Stimulated activated naive CD8-positive, alpha-beta T cell treated with anti-CD3 and anti-CD28 coated beads, Interleukin-15, amount 100 ng/mL, for 72 hours (primary cell): ENCODE data around the gene ERC2.

Source experiments
- ATAC-seq: fragments of 150-1000 bp; cut with Tn5 transposase; 2 replicates; pipeline ENCODE4 v1.10.0; 2021; ENCODE audit warnings: mild to moderate bottlenecking, moderate library complexity
- DNase-seq, 2 donors: peaks; one replicate each; pipeline ENCODE4 v3.0.0; 2021 to 2022
- H3K27ac Mint-ChIP-seq, 2 donors: one replicate each; pipeline ENCODE4 v1.8.0; 2022; ENCODE audit warnings: mild to moderate bottlenecking in 2 of 2, mixed read lengths in 2 of 2, moderate library complexity in 2 of 2
- H3K27me3 Mint-ChIP-seq: one replicate; pipeline ENCODE4 v1.8.0; 2022; ENCODE audit warnings: mixed read lengths
- H3K4me1 Mint-ChIP-seq: one replicate; pipeline ENCODE4 v1.8.0; 2022; ENCODE audit warnings: mild to moderate bottlenecking, mixed read lengths
- H3K4me3 Mint-ChIP-seq, 2 donors: one replicate each; pipeline ENCODE4 v1.8.0; 2022; ENCODE audit warnings: mild to moderate bottlenecking in 2 of 2, mixed read lengths in 2 of 2, moderate library complexity in 1 of 2
- H3K9me3 Mint-ChIP-seq, 2 donors: one replicate each; pipeline ENCODE4 v1.8.0; 2022; ENCODE audit warnings: mixed read lengths in 2 of 2

Gene ERC2

GRCh38 chr3:56001537-56001936 lies 466.7 kb downstream of the ERC2 start:
- no peaks in the 10 kb centered on the region for H3K4me1 Mint-ChIP-seq
- no peaks in the 10 kb centered on the region for H3K27me3 Mint-ChIP-seq
- H3K27ac Mint-ChIP-seq, result no peak overlapping the region
- peaks cover 0 to 5% of the 10 kb centered on the region in 2 donors for H3K9me3 Mint-ChIP-seq
- H3K4me3 Mint-ChIP-seq, result no peak overlapping the region
- ATAC-seq, result no peak
- DNase-seq, result no peak

DNA sequence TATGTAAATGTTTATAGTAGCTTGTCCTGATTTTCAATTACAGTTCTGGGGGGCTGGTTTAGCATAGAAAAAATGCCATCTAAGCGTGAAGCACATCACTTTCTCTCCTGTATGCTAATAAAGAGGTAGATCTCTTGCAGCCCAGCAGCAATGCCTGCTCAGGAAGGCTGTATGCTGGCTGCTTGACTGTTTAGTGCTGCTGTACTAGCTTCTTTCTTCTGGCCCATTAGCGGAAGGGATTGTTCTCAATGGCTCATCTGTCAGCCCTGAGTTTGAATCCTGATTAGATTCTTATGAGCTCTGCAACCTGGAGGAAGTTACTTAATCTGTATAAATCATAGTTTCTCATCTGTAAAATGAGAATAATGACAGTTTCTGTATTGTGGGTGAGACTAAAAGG lies 478.9 kb downstream of the ERC2 start:
- Mint-ChIP-seq H3K27ac (no peak overlapping the region), H3K4me3 (no peak overlapping the region), H3K9me3 (no peaks in the 10 kb centered on the region), H3K27me3 (no peaks in the 10 kb centered on the region), H3K4me1 (no peaks in the 10 kb centered on the region)
- ATAC-seq (no peak), DNase-seq (no peak)

DNA sequence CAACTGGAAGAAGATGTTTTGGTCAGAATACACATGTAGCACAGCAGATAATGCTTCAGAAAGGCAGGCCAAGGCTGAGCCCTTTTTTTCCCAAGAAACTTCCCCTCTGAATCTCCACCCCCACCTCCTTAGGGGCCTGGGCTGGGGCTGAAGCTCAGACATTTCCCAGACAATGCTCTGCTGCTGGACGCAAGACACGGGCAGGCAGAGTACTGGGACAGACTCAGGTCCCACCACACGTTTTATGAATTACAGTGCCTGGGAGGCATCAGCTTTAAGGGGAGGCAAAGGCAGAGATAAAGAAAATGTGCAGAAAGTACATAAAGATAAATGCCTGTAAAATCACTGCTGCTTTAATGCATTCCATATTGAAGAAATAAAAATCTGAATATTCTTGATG lies 479.4 kb downstream of the ERC2 start:
- H3K9me3 Mint-ChIP-seq, result no peaks in the 10 kb centered on the region
- H3K27ac Mint-ChIP-seq, result no peak overlapping the region
- H3K27me3 Mint-ChIP-seq, result no peaks in the 10 kb centered on the region
- no peaks in the 10 kb centered on the region for H3K4me1 Mint-ChIP-seq
- H3K4me3 Mint-ChIP-seq, result no peak overlapping the region
- DNase-seq (no peak), ATAC-seq (no peak)

- no peaks in the 10 kb centered on the region for H3K4me1 Mint-ChIP-seq
- no peak overlapping the region for H3K4me3 Mint-ChIP-seq
- no peaks in the 10 kb centered on the region for H3K27me3 Mint-ChIP-seq
- no peak overlapping the region for H3K27ac Mint-ChIP-seq
- ATAC-seq, result no peak
- no peaks in the 10 kb centered on the region for H3K9me3 Mint-ChIP-seq
- no peak for DNase-seq
Observed at GRCh38 chr3:55984626-55985025, 483.6 kb downstream of the ERC2 start.

DNA sequence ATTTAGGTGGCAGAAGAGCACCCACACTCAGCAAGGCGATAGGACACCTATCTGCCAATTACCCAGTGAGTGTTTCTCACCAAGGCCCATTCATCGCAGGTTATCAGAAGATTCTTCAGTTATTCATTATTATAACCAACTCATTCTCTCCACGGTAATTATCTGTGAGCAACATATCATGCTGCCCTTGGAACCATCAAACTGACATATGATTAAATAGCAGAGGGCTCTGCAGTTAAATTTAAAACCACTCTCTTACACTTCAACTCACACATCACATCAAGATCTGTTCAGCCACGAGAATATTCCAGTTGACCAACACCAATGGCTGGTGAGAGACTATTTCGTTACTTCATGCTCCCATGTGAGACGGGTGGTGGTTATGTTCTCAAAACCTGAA lies 489.3 kb downstream of the ERC2 start:
- Mint-ChIP-seq H3K4me3 (no peak overlapping the region), H3K27ac (no peak overlapping the region), H3K9me3 (no peaks in the 10 kb centered on the region), H3K27me3 (no peaks in the 10 kb centered on the region), H3K4me1 (no peaks in the 10 kb centered on the region)
- no peak for ATAC-seq
- DNase-seq, result no peak

- H3K9me3 Mint-ChIP-seq, result peaks cover 5 to 8% of the 10 kb centered on the region in 2 donors
- H3K27ac Mint-ChIP-seq, result no peak overlapping the region
- H3K4me1 Mint-ChIP-seq, result no peaks in the 10 kb centered on the region
- H3K4me3 Mint-ChIP-seq, result no peak overlapping the region
- DNase-seq (no peak), ATAC-seq (no peak)
- no peaks in the 10 kb centered on the region for H3K27me3 Mint-ChIP-seq
Observed at GRCh38 chr3:55974421-55975165, 493.7 kb downstream of the ERC2 start.

- ATAC-seq (no peak), DNase-seq (no peak)
- Mint-ChIP-seq H3K9me3 (peaks cover 8 to 14% of the 10 kb centered on the region in 2 donors), H3K4me3 (no peak overlapping the region), H3K27me3 (no peaks in the 10 kb centered on the region), H3K27ac (no peak overlapping the region), H3K4me1 (peaks cover 8% of the 10 kb centered on the region)
Observed at GRCh38 chr3:55969634-55970033, 498.6 kb downstream of the ERC2 start.

DNA sequence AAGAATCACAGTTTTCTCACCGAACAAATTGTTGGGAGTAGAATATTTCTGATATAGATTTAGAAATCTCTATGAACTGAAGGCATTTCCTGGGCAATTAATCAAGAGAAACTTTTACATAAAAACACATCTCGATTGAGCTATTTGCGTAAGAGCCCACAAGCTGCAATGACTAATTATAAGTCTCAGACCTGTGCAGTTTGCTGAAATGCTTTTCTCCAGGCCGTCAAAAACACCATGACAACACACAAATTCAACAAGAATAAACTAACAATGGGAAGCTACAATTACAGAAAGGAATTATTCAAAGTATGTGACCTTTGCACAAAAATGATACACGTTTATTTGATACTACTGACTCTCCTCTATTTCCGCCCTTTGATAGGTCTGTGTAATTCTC lies 499.9 kb downstream of the ERC2 start:
- Mint-ChIP-seq H3K9me3 (peaks cover 8 to 14% of the 10 kb centered on the region in 2 donors), H3K27ac (no peak overlapping the region), H3K27me3 (no peaks in the 10 kb centered on the region), H3K4me3 (no peak overlapping the region), H3K4me1 (peaks cover 8% of the 10 kb centered on the region)
- ATAC-seq (no peak), DNase-seq (no peak)

DNA sequence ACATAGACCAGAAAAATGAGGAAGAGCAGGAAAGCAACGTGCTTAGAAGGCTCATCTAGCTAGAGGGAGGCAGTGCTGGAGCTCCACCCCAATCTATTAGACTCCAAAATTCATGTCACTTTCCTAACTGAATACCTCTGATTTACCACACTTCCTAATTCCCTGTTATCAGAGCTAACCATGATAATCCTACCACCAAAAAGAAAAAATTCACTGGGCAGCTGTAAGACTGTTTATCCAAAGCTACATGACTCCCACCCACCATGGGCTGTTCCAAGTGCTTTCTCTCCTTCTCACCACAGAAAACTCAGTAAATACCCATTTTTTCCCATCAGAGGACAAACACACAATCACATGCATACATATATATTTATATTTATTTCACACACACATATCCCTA lies 501.7 kb downstream of the ERC2 start:
- Mint-ChIP-seq H3K27ac (no peak overlapping the region), H3K9me3 (peaks cover 0 to 9% of the 10 kb centered on the region in 2 donors), H3K4me1 (peaks cover 8% of the 10 kb centered on the region), H3K27me3 (no peaks in the 10 kb centered on the region), H3K4me3 (no peak overlapping the region)
- ATAC-seq, result no peak
- no peak for DNase-seq

DNA sequence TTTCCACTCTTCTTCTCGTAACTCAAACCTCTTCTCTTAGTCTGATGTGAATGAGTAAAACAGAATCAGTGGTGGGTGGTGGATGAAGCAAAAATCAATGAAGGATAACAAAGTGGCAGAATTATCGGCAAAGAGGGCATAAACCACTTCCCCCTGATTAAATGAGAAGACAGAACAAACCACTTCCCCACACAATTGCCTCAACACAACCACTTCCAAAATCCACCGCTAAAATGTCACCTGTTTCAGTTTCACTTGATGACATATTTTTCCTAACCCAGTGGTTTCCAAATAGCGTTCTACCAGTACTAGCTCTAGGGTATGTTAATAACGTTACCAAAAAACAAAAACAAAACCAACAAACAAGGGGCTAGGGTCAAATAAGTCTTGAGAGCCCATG lies 502.5 kb downstream of the ERC2 start:
- ATAC-seq, result peak; percentile 56
- no peaks in the 10 kb centered on the region for H3K27me3 Mint-ChIP-seq
- H3K9me3 Mint-ChIP-seq, result peaks cover 0 to 9% of the 10 kb centered on the region in 2 donors

DNA sequence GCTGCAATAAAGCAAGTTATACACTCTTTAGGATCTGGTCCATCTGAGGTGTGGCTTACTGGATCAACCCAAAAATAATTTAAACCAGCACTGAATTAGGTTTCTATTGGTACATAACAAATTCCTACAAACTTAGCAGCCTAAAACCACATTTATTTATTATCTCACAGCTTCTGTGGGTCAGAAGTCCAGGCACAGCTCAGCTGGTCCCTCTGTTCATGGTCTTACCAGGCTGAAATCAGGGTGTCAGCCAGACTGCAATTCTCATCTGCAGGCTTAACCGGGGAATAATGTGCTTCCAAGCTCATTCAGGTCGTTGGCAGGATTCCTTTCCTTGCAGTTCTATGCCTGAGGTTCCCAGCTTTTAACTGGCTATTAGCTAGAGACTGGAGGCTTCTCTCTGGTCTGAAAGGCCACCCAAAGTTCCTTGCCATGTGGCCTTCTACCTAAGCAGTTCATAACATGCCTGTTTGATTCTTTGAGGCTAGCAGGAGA lies 503.7 kb downstream of the ERC2 start:
- Mint-ChIP-seq H3K9me3 (peaks cover 0 to 9% of the 10 kb centered on the region in 2 donors), H3K4me3 (no peak overlapping the region), H3K4me1 (peaks cover 8% of the 10 kb centered on the region), H3K27me3 (no peaks in the 10 kb centered on the region), H3K27ac (no peak overlapping the region)
- ATAC-seq (no peak), DNase-seq (no peak)

More for the DNA sequence above, 502.5 kb downstream of the ERC2 start:
- Mint-ChIP-seq H3K4me1 (peaks cover 8% of the 10 kb centered on the region), H3K4me3 (no peak overlapping the region), H3K27ac (no peak overlapping the region)
- no peak for DNase-seq

DNA sequence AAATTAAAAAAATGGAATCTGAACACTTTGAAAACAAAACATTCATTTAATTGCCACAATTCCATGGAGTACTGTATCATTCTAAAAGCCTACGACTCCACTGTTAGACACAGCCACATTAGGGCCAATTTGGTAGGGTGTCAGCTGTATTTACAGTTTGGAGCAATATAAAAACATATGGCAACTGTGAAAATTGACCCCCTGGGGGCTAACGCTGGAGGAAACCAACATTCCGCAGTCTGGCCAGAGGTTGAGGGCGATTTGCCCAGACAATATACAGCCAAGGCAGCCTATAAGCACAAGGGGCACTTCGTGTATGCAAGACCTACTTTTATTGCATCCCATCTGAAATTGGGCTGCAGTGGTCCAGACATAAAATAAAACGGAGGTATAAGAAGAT lies 504.7 kb downstream of the ERC2 start:
- Mint-ChIP-seq H3K27me3 (no peaks in the 10 kb centered on the region), H3K9me3 (peaks cover 0 to 9% of the 10 kb centered on the region in 2 donors), H3K27ac (no peak overlapping the region), H3K4me3 (no peak overlapping the region), H3K4me1 (peaks cover 8% of the 10 kb centered on the region)
- DNase-seq (no peak), ATAC-seq (no peak)

- ATAC-seq, result no peak
- no peak overlapping the region for H3K4me3 Mint-ChIP-seq
- H3K27me3 Mint-ChIP-seq, result no peaks in the 10 kb centered on the region
- H3K9me3 Mint-ChIP-seq, result no peaks in the 10 kb centered on the region
- no peak for DNase-seq
- no peaks in the 10 kb centered on the region for H3K4me1 Mint-ChIP-seq
- no peak overlapping the region for H3K27ac Mint-ChIP-seq
Observed at GRCh38 chr3:55959471-55960080, 508.7 kb downstream of the ERC2 start.

DNA sequence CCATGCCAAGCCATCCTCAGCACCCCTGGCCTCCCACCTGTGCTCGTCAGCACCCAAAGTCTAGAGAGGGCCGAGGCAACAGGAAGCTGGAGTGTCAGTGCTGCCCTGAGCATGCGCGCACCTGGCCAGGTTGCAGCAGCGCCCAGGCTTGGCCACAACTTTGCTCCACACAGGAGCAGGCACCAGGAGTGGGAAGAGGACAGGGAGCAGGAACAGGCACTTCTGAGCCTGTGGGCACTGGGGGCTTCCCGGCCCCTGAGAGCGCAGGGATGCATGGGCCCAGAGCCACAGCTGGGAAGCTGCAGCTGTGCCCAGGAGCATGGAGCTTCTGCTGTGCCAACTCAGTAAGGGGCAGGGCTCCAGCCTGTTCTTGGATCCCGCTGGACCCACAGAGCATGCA lies 509.7 kb downstream of the ERC2 start:
- Mint-ChIP-seq H3K4me1 (no peaks in the 10 kb centered on the region), H3K27ac (no peak overlapping the region), H3K27me3 (no peaks in the 10 kb centered on the region), H3K9me3 (no peaks in the 10 kb centered on the region), H3K4me3 (no peak overlapping the region)
- no peak for ATAC-seq
- DNase-seq, result no peak

DNA sequence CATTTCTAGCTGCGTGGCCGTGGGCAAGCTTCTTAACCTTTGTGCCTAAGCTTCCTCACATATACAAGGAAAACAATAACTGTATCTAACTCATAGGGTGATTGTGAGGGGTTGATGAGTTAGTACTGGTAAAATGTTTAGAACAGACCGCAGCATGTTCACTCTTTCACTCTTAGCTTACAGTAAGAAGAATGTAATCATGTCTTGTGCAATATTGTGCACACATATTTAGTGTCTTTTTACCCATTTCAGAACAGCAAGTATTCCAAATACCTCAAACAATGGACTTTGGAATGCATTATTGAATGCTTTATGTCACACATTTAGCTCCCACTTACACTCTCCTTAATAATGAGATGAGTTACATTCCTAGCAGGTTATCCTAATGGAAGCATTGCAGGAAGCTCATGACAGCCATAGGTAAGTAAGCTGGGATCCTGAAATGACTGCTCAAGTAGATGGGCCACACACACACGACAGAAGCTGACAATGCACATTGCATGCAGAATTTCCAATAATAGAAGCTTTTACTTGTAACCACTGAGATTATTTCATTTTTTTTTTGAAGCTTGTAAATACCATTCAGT lies 512.3 kb downstream of the ERC2 start:
- Mint-ChIP-seq H3K27me3 (no peaks in the 10 kb centered on the region), H3K4me1 (no peaks in the 10 kb centered on the region), H3K27ac (no peak overlapping the region), H3K4me3 (no peak overlapping the region), H3K9me3 (no peaks in the 10 kb centered on the region)
- no peak for DNase-seq
- ATAC-seq, result no peak

GRCh38 chr3:55951388-55951787 lies 516.9 kb downstream of the ERC2 start:
- Mint-ChIP-seq H3K27ac (no peak overlapping the region), H3K27me3 (no peaks in the 10 kb centered on the region)

More at GRCh38 chr3:55951388-55951787, 516.9 kb downstream of the ERC2 start:
- Mint-ChIP-seq H3K4me1 (no peaks in the 10 kb centered on the region), H3K9me3 (no peaks in the 10 kb centered on the region), H3K4me3 (no peak overlapping the region)
- DNase-seq, result no peak
- no peak for ATAC-seq
